H1 (cell line): ENCODE measurements around the gene RNF149. TPM values are rescaled to one million over a fixed set of nuclear protein-coding genes. Genes with fewer than 3 reads are reported as not detected.

Experiments
- CTCF ChIA-PET: fragments of 300-600 bp; sonication (Branson Sonifier 250); formaldehyde crosslinking; loops from one replicate; lab custom pipeline; 2021; ENCODE audit not compliant: partially characterized antibody; lab: Charles Lee
- POLR2A ChIA-PET: fragments of 300-600 bp; sonication (Branson Sonifier 250); formaldehyde crosslinking; loops from one replicate; lab custom pipeline; 2021; ENCODE audit warnings: inconsistent platforms; ENCODE audit not compliant: partially characterized antibody; lab: Charles Lee
- DNase-seq, 2 experiments: peaks; one replicate each; pipeline versions ENCODE4 v3.0.0 to v3.0.0-alpha.2; 2010 to 2022; ENCODE audit warnings: low spot score in 2 of 2, low read depth in 1 of 2, mixed read lengths in 1 of 2
- FAIRE-seq: peaks from 2 replicates; lab custom pipeline; 2011; peaks lifted over from hg19 to GRCh38; lab: Jason Lieb, UNC
- H2AFZ ChIP-seq: 2 replicates; pipeline ENCODE4 v1.8.1; 2012; ENCODE audit warnings: low read length, inconsistent platforms
- H2AK5ac ChIP-seq: 2 replicates; pipeline ENCODE4 v1.6.1; 2013; ENCODE audit warnings: low read depth, low read length
- H2BK120ac ChIP-seq: replicated peaks from 2 replicates; pipeline ENCODE3; 2013; ENCODE audit warnings: low read depth, low read length, inconsistent platforms
- H2BK12ac ChIP-seq: 2 replicates; pipeline ENCODE4 v1.6.1; 2013; ENCODE audit warnings: low read depth, low read length
- H2BK15ac ChIP-seq: 2 replicates; pipeline ENCODE4 v1.6.1; 2013; ENCODE audit warnings: low read length
- H2BK20ac ChIP-seq: 2 replicates; pipeline ENCODE4 v1.6.1; 2013; ENCODE audit warnings: low read length
- H2BK5ac ChIP-seq: 2 replicates; pipeline ENCODE4 v1.6.1; 2013; ENCODE audit warnings: low read depth, low read length
- H3K14ac ChIP-seq: 2 replicates; pipeline ENCODE4 v1.6.1; 2013; ENCODE audit warnings: inconsistent platforms; ENCODE audit not compliant: insufficient read length
- H3K18ac ChIP-seq: 2 replicates; pipeline ENCODE4 v1.6.1; 2013; ENCODE audit warnings: low read length; ENCODE audit errors: extremely low read depth
- H3K23ac ChIP-seq: 2 replicates; pipeline ENCODE4 v1.6.1; 2013; ENCODE audit warnings: inconsistent platforms; ENCODE audit not compliant: insufficient read length
- H3K23me2 ChIP-seq: 2 replicates; pipeline ENCODE4 v1.6.1; 2013; ENCODE audit warnings: low read depth, low read length
- H3K27ac ChIP-seq: 2 replicates; pipeline ENCODE4 v1.6.1; 2011; ENCODE audit warnings: low read depth, low read length, inconsistent platforms
- H3K27me3 ChIP-seq, 4 experiments: replicated peaks in 1 of 4; 1 replicate in 1 of 4; 2 replicates in 3 of 4; pipeline versions ENCODE4 v1.6.1 to v1.8.1; 2011 to 2013; ENCODE audit warnings: low read length in 3 of 4, mild to moderate bottlenecking in 3 of 4, inconsistent platforms in 2 of 4, mixed read lengths in 2 of 4, moderate library complexity in 1 of 4; ENCODE audit not compliant: control insufficient read depth in 3 of 4, insufficient read depth in 3 of 4; ENCODE audit errors: extremely low read depth in 1 of 4
- H3K36me3 ChIP-seq, 4 experiments: 2 replicates each; pipeline versions ENCODE4 v1.6.1 to v1.8.1; 2011 to 2013; ENCODE audit warnings: mild to moderate bottlenecking in 4 of 4, low read length in 3 of 4, moderate library complexity in 2 of 4, control low read depth in 1 of 4, inconsistent platforms in 1 of 4; ENCODE audit not compliant: insufficient read depth in 4 of 4, control insufficient read depth in 2 of 4
- H3K4ac ChIP-seq: replicated peaks from 2 replicates; pipeline ENCODE3; 2013; ENCODE audit warnings: low read length, low read depth, mixed read lengths, inconsistent platforms; ENCODE audit not compliant: insufficient read length
- H3K4me1 ChIP-seq, 4 experiments: replicated peaks in 1 of 4; 1 replicate in 1 of 4; 2 replicates in 3 of 4; pipeline versions ENCODE4 v1.6.1 to v1.8.1; 2011 to 2013; ENCODE audit warnings: low read length in 3 of 4, inconsistent platforms in 2 of 4, mixed read lengths in 1 of 4; ENCODE audit not compliant: insufficient read depth in 4 of 4, control insufficient read depth in 3 of 4
- H3K4me2 ChIP-seq, 2 experiments: 2 replicates each; pipeline versions ENCODE4 v1.6.1 to v1.8.1; 2011 to 2013; ENCODE audit warnings: low read depth in 2 of 2, low read length in 2 of 2, control low read depth in 1 of 2, inconsistent platforms in 1 of 2, mild to moderate bottlenecking in 1 of 2; ENCODE audit not compliant: insufficient read depth in 1 of 2
- H3K4me3 ChIP-seq, 4 experiments: fragments of 200-600, 300-600 bp in 1 of 4; sonication (generic), shearing (Covaris generic), sonication (Bioruptor Twin) in 1 of 4; 2 replicates each; pipeline versions ENCODE4 v1.5.1 to v1.8.1; 2011 to 2016; ENCODE audit warnings: low read length in 4 of 4, low read depth in 3 of 4, control low read depth in 2 of 4, inconsistent platforms in 2 of 4, mild to moderate bottlenecking in 2 of 4, mixed read lengths in 1 of 4, moderate library complexity in 1 of 4; ENCODE audit not compliant: insufficient read depth in 2 of 4; ENCODE audit errors: extremely low read depth in 1 of 4
- H3K56ac ChIP-seq: replicated peaks from 2 replicates; pipeline ENCODE3; 2013; ENCODE audit warnings: low read depth, mild to moderate bottlenecking, mixed read lengths, low read length, inconsistent platforms; ENCODE audit not compliant: insufficient read length
- H3K79me1 ChIP-seq: 2 replicates; pipeline ENCODE4 v1.6.1; 2013; ENCODE audit warnings: low read depth, low read length, control low read depth
- H3K79me2 ChIP-seq, 2 experiments: 2 replicates each; pipeline versions ENCODE4 v1.6.1 to v1.8.1; 2012 to 2013; ENCODE audit warnings: low read length in 2 of 2, mild to moderate bottlenecking in 2 of 2, inconsistent platforms in 1 of 2; ENCODE audit not compliant: insufficient read depth in 2 of 2, control insufficient read depth in 1 of 2
- H3K9ac ChIP-seq, 4 experiments: replicated peaks in 1 of 4; 1 replicate in 1 of 4; 2 replicates in 3 of 4; pipeline versions ENCODE4 v1.6.1 to v1.8.1; 2011 to 2013; ENCODE audit warnings: low read depth in 3 of 4, low read length in 3 of 4, control low read depth in 2 of 4, mild to moderate bottlenecking in 2 of 4, moderate library complexity in 2 of 4, inconsistent platforms in 1 of 4; ENCODE audit errors: extremely low read depth in 1 of 4
- H3K9me3 ChIP-seq, 2 experiments: 2 replicates each; pipeline versions ENCODE4 v1.6.1 to v1.8.1; 2012 to 2013; ENCODE audit warnings: mild to moderate bottlenecking in 2 of 2, moderate library complexity in 2 of 2, control low read depth in 1 of 2, inconsistent platforms in 1 of 2, low read depth in 1 of 2, low read length in 1 of 2, mixed read lengths in 1 of 2; ENCODE audit not compliant: insufficient read depth in 2 of 2
- H4K20me1 ChIP-seq, 2 experiments: replicated peaks in 1 of 2; 2 replicates each; pipeline versions ENCODE3 to v1.8.1; 2011 to 2013; ENCODE audit warnings: inconsistent platforms in 2 of 2, low read length in 2 of 2, mild to moderate bottlenecking in 1 of 2; ENCODE audit not compliant: insufficient read depth in 2 of 2, control insufficient read depth in 1 of 2
- H4K5ac ChIP-seq: 2 replicates; pipeline ENCODE4 v1.6.1; 2013; ENCODE audit warnings: low read length, low read depth, mixed read lengths, inconsistent platforms; ENCODE audit not compliant: insufficient read length
- H4K8ac ChIP-seq: 2 replicates; pipeline ENCODE4 v1.8.0; 2013; ENCODE audit warnings: mild to moderate bottlenecking, moderate library complexity, low read length, inconsistent platforms; ENCODE audit not compliant: insufficient read depth; ENCODE audit errors: extremely low read depth
- H4K91ac ChIP-seq: replicated peaks from 2 replicates; pipeline ENCODE3; 2013; ENCODE audit warnings: low read length, mixed read lengths, inconsistent platforms; ENCODE audit not compliant: insufficient read length
- ATF2 ChIP-seq: IDR thresholded peaks from 2 replicates; pipeline ENCODE4 v1.6.1; 2012; ENCODE audit warnings: low read length, inconsistent platforms
- BCL11A ChIP-seq, 2 experiments: IDR thresholded peaks; one replicate each; pipeline ENCODE4 v1.6.1; 2011; ENCODE audit warnings: low read depth in 2 of 2, low read length in 2 of 2, mild to moderate bottlenecking in 2 of 2
- CBX5 ChIP-seq: fragments of 300-800, 300-1000 bp; sonication (generic); IDR thresholded peaks from 2 replicates; pipeline ENCODE4 v1.7.1; 2016; ENCODE audit warnings: antibody characterized with exemption, low read length, low read depth
- CHD2 ChIP-seq: IDR thresholded peaks from 2 replicates; pipeline ENCODE4 v1.6.1; 2012; ENCODE audit warnings: low read length, improper control_type of control experiment
- GABPA ChIP-seq: IDR thresholded peaks from 2 replicates; pipeline ENCODE4 v1.6.1; 2011; ENCODE audit warnings: mild to moderate bottlenecking, low read length, moderate library complexity, borderline replicate concordance; ENCODE audit not compliant: insufficient read depth
- NRF1 ChIP-seq: IDR thresholded peaks from 2 replicates; pipeline ENCODE4 v1.6.1; 2011; ENCODE audit warnings: mild to moderate bottlenecking, low read depth, low read length, improper control_type of control experiment
- RAD21 ChIP-seq, 2 experiments: IDR thresholded peaks in 1 of 2; conservative IDR thresholded peaks in 1 of 2; 2 replicates each; pipeline ENCODE4 v1.6.1; 2011; ENCODE audit warnings: low read depth in 2 of 2, low read length in 2 of 2, improper control_type of control experiment in 1 of 2, inconsistent platforms in 1 of 2, mild to moderate bottlenecking in 1 of 2, moderate library complexity in 1 of 2
- RNF2 ChIP-seq: fragments of 200-900, 300-1000 bp; sonication (generic); IDR thresholded peaks from 2 replicates; pipeline ENCODE4 v1.7.1; 2016; ENCODE audit warnings: borderline replicate concordance, low read depth, mild to moderate bottlenecking, antibody characterized with exemption, low read length; ENCODE audit not compliant: poor library complexity, severe bottlenecking; ENCODE audit errors: missing control alignments
- SIRT6 ChIP-seq: IDR thresholded peaks from one replicate; pipeline ENCODE4 v1.7.1; 2012; ENCODE audit warnings: low read length, inconsistent platforms
- SP2 ChIP-seq: IDR thresholded peaks from 2 replicates; pipeline ENCODE4 v1.6.1; 2012; ENCODE audit warnings: mild to moderate bottlenecking, low read length, inconsistent platforms
- WGBS, 2 experiments: shearing (Covaris generic) in 1 of 2; methylation state at CpG; one replicate each; pipeline versions ENCODE4 v1.1.6 to v1.1.7; 2013 to 2015; ENCODE audit warnings: low lambda C conversion rate in 2 of 2, mixed read lengths in 2 of 2, inconsistent platforms in 1 of 2, low coverage in 1 of 2, missing lambda C conversion rate in 1 of 2; ENCODE audit not compliant: insufficient replicate concordance in 2 of 2, insufficient coverage in 1 of 2, insufficient read length in 1 of 2; ENCODE audit errors: extremely low coverage in 1 of 2, missing lambda C conversion rate in 1 of 2; 5-methylcytosine and 5-hydroxymethylcytosine counted together
- polyA plus RNA-seq, 7 experiments: library from polyadenylated mRNA; depleted of rRNA in 3 of 7; stranded (reverse) in 5 of 7; unstranded in 2 of 7; fragments of >200 nt in 5 of 7; fragments of 200-250 nt in 2 of 7; gene quantifications; 1 replicate in 5 of 7; 2 replicates in 1 of 7; 4 replicates in 1 of 7; pipeline versions ENCODE4 v1.2.1 to v1.2.3, GENCODE V29; 2011 to 2013; ENCODE audit warnings: missing spikeins in 2 of 7, mixed read lengths in 2 of 7
- total RNA-seq: library from RNA; stranded (reverse); fragmentation: NEBNext Ultra II Directional; extraction: Animal tissue kit (Norgen Biotek cat#: 25700); gene quantifications from 2 replicates; pipeline ENCODE4 v1.2.1, GENCODE V29; 2021
- TF ChIP-seq, protein P1 (sequence below): IDR thresholded peaks from 2 replicates; pipeline ENCODE4 v1.6.1; 2012; ENCODE audit warnings: inconsistent platforms

Gene RNF149
- total and polyA plus RNA-seq, 2 of the 8 experiments (the other 6 are each of a cell fraction or from before 2014, with no cell fraction given), result 16.6 to 28.2 TPM

GRCh38 chr2:101241158-101241557 lies 67.3 kb downstream of the RNF149 start:
- no peak overlapping the region for H2BK20ac ChIP-seq
- no peaks in the 10 kb centered on the region for H4K20me1 ChIP-seq
- no peak overlapping the region for H2AK5ac ChIP-seq
- no peak overlapping the region for H3K56ac ChIP-seq
- no peak overlapping the region for H4K91ac ChIP-seq
- no peak overlapping the region for H3K14ac ChIP-seq
- no peak overlapping the region for H3K9ac ChIP-seq
- ChIA-PET CTCF (interaction anchor here (0.8 to 5.1 kb wide), 11 partner anchors 9 to 147 kb away, joined by 3 to 45 read pairs (median 4); partner anchors contain the start of gene CNOT11), POLR2A (interaction anchor here (2.7 kb wide), 1 partner anchor 12 kb away, joined by 10 read pairs; the partner anchor contains the start of gene CNOT11)
- H3K36me3 ChIP-seq, result no peaks in the 10 kb centered on the region
- no peak overlapping the region for H2BK5ac ChIP-seq
- H3K4me2 ChIP-seq, result no peak overlapping the region
- no peak overlapping the region for H2BK120ac ChIP-seq
- H4K5ac ChIP-seq, result no peak overlapping the region
- H3K27me3 ChIP-seq, result no peaks in the 10 kb centered on the region
- no peak overlapping the region for H2BK12ac ChIP-seq
- H3K23ac ChIP-seq, result no peak overlapping the region
- H3K23me2 ChIP-seq, result no peaks in the 10 kb centered on the region
- no peak overlapping the region for H3K4me3 ChIP-seq
- no peak overlapping the region for H2AFZ ChIP-seq
- WGBS, 2 experiments, result 87% methylated on average over 5 of the region's 5 CpGs; no CpG with 5 or more reads in 1 of the 2 experiments
- H2BK15ac ChIP-seq, result no peak overlapping the region
- no peak overlapping the region for H4K8ac ChIP-seq
- H3K4me1 ChIP-seq, result no peaks in the 10 kb centered on the region
- no peak for FAIRE-seq
- H3K9me3 ChIP-seq, result peaks cover 0 to 2% of the 10 kb centered on the region in 2 experiments; a peak in 1 of 4 replicates
- no peak overlapping the region for H3K4ac ChIP-seq
- H3K79me2 ChIP-seq, result no peaks in the 10 kb centered on the region
- no peak overlapping the region for H3K27ac ChIP-seq
- no peak overlapping the region for H3K18ac ChIP-seq
- H3K79me1 ChIP-seq, result no peaks in the 10 kb centered on the region
- DNase-seq, result no peak
- TF ChIP-seq CHD2 (no peak), RNF2 (no peak), ATF2 (no peak), SP2 (no peak), BCL11A (IDR thresholded peaks at IDR 0.05; ENCODE audit: low read depth in 2 of 2, low read length in 2 of 2) (no peak), NRF1 (no peak), RAD21 (IDR thresholded peaks at IDR 0.05 in 1 of 2, conservative IDR thresholded peaks at IDR 0.05 in 1 of 2; ENCODE audit: low read depth in 2 of 2, low read length in 2 of 2) (no peak), CBX5 (no peak), SIRT6 (no peak), GABPA (no peak)
- TF ChIP-seq, protein P1, sequence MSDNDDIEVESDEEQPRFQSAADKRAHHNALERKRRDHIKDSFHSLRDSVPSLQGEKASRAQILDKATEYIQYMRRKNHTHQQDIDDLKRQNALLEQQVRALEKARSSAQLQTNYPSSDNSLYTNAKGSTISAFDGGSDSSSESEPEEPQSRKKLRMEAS, result no peak
